SK-N-SH (cell line): ENCODE results near the gene C1RL. TPM values are rescaled to one million over a fixed set of nuclear protein-coding genes. Genes with fewer than 3 reads are reported as not detected.

Experiments
- CTCF ChIA-PET: fragments of 300-600, 350-600 bp; formaldehyde crosslinking; extraction: SDS; loops from one replicate; lab custom pipeline; 2021; lab: Yijun Ruan, JAX
- POLR2A ChIA-PET: fragments of 350-600 bp; sonication (Branson Sonifier 250); formaldehyde crosslinking; extraction: SDS; loops from one replicate; lab custom pipeline; 2020; ENCODE audit warnings: antibody characterized with exemption, inconsistent platforms; lab: Yijun Ruan, JAX
- DNase-seq: peaks from one replicate; pipeline ENCODE4 v3.0.0; 2012
- H2AFZ ChIP-seq: fragments of 200-600 bp; sonication (generic); 2 replicates; pipeline ENCODE4 v1.8.1; 2016; ENCODE audit warnings: antibody characterized with exemption, mild to moderate bottlenecking, low read depth
- H3F3A ChIP-seq: fragments of 200-600 bp; sonication (generic); replicated peaks from 2 replicates; pipeline ENCODE3; 2016; ENCODE audit warnings: antibody characterized with exemption, mild to moderate bottlenecking; ENCODE audit not compliant: insufficient read depth
- H3K27ac ChIP-seq, 2 experiments: fragments of 200-500 bp in 1 of 2; fragments of 200-600 bp in 1 of 2; sonication (Bioruptor generic) in 1 of 2; sonication (generic), shearing (Covaris generic) in 1 of 2; 2 replicates each; pipeline versions ENCODE4 v1.5.1 to v1.6.1; 2014 to 2016; ENCODE audit warnings: low read depth in 2 of 2, inconsistent platforms in 1 of 2, low read length in 1 of 2, mild to moderate bottlenecking in 1 of 2, mixed read lengths in 1 of 2
- H3K27me3 ChIP-seq: fragments of 200-600 bp; sonication (generic), shearing (Covaris generic); 2 replicates; pipeline ENCODE4 v1.6.1; 2016; ENCODE audit warnings: mixed run types; ENCODE audit not compliant: insufficient read depth
- H3K36me3 ChIP-seq, 2 experiments: fragments of 200-500 bp in 1 of 2; fragments of 200-600 bp in 1 of 2; sonication (Bioruptor generic) in 1 of 2; sonication (generic) in 1 of 2; replicated peaks in 1 of 2; 2 replicates each; pipeline versions ENCODE3 to v1.5.1; 2014 to 2016; ENCODE audit warnings: low read length in 1 of 2, mild to moderate bottlenecking in 1 of 2; ENCODE audit not compliant: insufficient read depth in 2 of 2, control insufficient read depth in 1 of 2
- H3K4me1 ChIP-seq, 2 experiments: fragments of 200-500 bp in 1 of 2; fragments of 200-600 bp in 1 of 2; sonication (Bioruptor generic) in 1 of 2; sonication (generic), shearing (Covaris generic) in 1 of 2; 2 replicates each; pipeline versions ENCODE4 v1.5.1 to v1.6.1; 2014 to 2016; ENCODE audit warnings: low read depth in 1 of 2, low read length in 1 of 2, mixed run types in 1 of 2; ENCODE audit not compliant: insufficient read depth in 2 of 2, control insufficient read depth in 1 of 2
- H3K4me2 ChIP-seq: fragments of 200-600 bp; sonication (generic), shearing (Covaris generic); 2 replicates; pipeline ENCODE4 v1.6.1; 2017; ENCODE audit warnings: mixed run types
- H3K4me3 ChIP-seq, 2 experiments: fragments of 200-500 bp in 1 of 2; fragments of 200-600 bp in 1 of 2; sonication (Bioruptor generic) in 1 of 2; sonication (generic), shearing (Covaris generic) in 1 of 2; 2 replicates each; pipeline versions ENCODE4 v1.5.1 to v1.8.1; 2014 to 2016; ENCODE audit warnings: low read depth in 2 of 2, inconsistent platforms in 1 of 2, low read length in 1 of 2, mild to moderate bottlenecking in 1 of 2, mixed read lengths in 1 of 2, moderate library complexity in 1 of 2
- H3K79me2 ChIP-seq: fragments of 200-600 bp; sonication (generic); 2 replicates; pipeline ENCODE4 v1.8.1; 2017; ENCODE audit warnings: mild to moderate bottlenecking; ENCODE audit not compliant: insufficient read depth
- H3K9ac ChIP-seq: fragments of 200-600 bp; sonication (generic); 2 replicates; pipeline ENCODE4 v1.6.1; 2017; ENCODE audit warnings: mixed run types
- H3K9me2 ChIP-seq: fragments of 200-600 bp; sonication (generic); 2 replicates; pipeline ENCODE4 v1.6.1; 2017; ENCODE audit warnings: mixed run types
- H3K9me3 ChIP-seq: fragments of 200-600 bp; sonication (generic); 2 replicates; pipeline ENCODE4 v1.6.1; 2017; ENCODE audit warnings: mixed run types, mild to moderate bottlenecking, moderate library complexity
- H4K20me1 ChIP-seq: fragments of 200-600 bp; sonication (generic); 2 replicates; pipeline ENCODE4 v1.6.1; 2017; ENCODE audit warnings: mild to moderate bottlenecking, mixed run types; ENCODE audit not compliant: insufficient read depth
- EZH2phosphoT487 ChIP-seq: fragments of 200-600 bp; sonication (generic); IDR thresholded peaks from 2 replicates; pipeline ENCODE4 v1.6.1; 2017; ENCODE audit warnings: low read depth, mixed run types, mild to moderate bottlenecking, antibody characterized with exemption, moderate library complexity, borderline replicate concordance
- GATA2 ChIP-seq: sonication (generic); formaldehyde crosslinking; IDR thresholded peaks from 2 replicates; pipeline ENCODE4 v1.5.0; 2020; ENCODE audit warnings: mild to moderate bottlenecking, missing genetic modification reagents
- MEF2A ChIP-seq: IDR thresholded peaks from 2 replicates; pipeline ENCODE4 v1.4.0; 2012; ENCODE audit warnings: low read depth, borderline replicate concordance
- RCOR1 ChIP-seq: fragments of 150-350 bp; IDR thresholded peaks from 2 replicates; pipeline ENCODE4 v1.6.1; 2017; ENCODE audit warnings: antibody characterized with exemption, low read length
- TCF12 ChIP-seq: IDR thresholded peaks from 2 replicates; pipeline ENCODE4 v1.4.0; 2012
- TEAD4 ChIP-seq: IDR thresholded peaks from 2 replicates; pipeline ENCODE4 v1.4.0; 2012; ENCODE audit warnings: mild to moderate bottlenecking, borderline replicate concordance; ENCODE audit not compliant: insufficient read depth
- WGBS: methylation state at CpG from one replicate; pipeline ENCODE4 v1.1.6; 2017; ENCODE audit warnings: low lambda C conversion rate; 5-methylcytosine and 5-hydroxymethylcytosine counted together
- polyA plus RNA-seq, 3 experiments: library from polyadenylated mRNA; depleted of rRNA; stranded (reverse); fragments of >200 nt; gene quantifications; 2 replicates each; pipeline ENCODE4 v1.2.3, GENCODE V29; 2012
- TF ChIP-seq, protein P1 (sequence below): fragments of 150-350 bp; IDR thresholded peaks from 2 replicates; pipeline ENCODE4 v1.6.1; 2016; ENCODE audit warnings: mild to moderate bottlenecking, low read depth, low read length
- TF ChIP-seq, protein P2 (sequence below): IDR thresholded peaks from 2 replicates; pipeline ENCODE4 v1.4.0; 2012; ENCODE audit warnings: low read depth
- TF ChIP-seq, protein P3 (sequence below): IDR thresholded peaks from 2 replicates; pipeline ENCODE4 v1.6.1; 2012; ENCODE audit warnings: mild to moderate bottlenecking, low read depth, low read length, moderate library complexity

Gene C1RL
- polyA plus RNA-seq, 1 of the 3 experiments (the other 2 are of a cell fraction): 8.3 TPM

DNA sequence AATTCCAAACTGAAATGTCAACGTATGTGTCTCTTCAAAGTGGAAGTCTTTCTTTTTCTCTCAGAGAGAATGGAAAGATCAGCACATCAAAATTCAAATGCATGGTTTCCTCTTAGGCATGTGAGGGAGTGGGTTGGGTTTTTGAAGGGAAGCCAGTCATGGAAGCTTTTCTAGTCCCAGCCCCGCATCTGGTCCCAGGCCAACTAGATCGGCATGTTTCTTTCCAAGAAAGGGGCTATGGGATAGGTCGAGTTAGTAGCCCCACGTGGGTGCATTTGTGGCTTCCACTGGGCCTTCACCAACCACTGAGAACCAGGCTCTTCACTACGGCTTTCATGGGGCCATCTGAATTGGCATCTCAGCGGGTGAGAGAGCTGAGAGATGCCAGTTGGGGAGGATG, 41.9 kb downstream of the C1RL start (continued):
- TF ChIP-seq, protein P1, sequence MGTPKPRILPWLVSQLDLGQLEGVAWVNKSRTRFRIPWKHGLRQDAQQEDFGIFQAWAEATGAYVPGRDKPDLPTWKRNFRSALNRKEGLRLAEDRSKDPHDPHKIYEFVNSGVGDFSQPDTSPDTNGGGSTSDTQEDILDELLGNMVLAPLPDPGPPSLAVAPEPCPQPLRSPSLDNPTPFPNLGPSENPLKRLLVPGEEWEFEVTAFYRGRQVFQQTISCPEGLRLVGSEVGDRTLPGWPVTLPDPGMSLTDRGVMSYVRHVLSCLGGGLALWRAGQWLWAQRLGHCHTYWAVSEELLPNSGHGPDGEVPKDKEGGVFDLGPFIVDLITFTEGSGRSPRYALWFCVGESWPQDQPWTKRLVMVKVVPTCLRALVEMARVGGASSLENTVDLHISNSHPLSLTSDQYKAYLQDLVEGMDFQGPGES: no peak
- TF ChIP-seq, protein P2, sequence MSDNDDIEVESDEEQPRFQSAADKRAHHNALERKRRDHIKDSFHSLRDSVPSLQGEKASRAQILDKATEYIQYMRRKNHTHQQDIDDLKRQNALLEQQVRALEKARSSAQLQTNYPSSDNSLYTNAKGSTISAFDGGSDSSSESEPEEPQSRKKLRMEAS: no peak

DNA sequence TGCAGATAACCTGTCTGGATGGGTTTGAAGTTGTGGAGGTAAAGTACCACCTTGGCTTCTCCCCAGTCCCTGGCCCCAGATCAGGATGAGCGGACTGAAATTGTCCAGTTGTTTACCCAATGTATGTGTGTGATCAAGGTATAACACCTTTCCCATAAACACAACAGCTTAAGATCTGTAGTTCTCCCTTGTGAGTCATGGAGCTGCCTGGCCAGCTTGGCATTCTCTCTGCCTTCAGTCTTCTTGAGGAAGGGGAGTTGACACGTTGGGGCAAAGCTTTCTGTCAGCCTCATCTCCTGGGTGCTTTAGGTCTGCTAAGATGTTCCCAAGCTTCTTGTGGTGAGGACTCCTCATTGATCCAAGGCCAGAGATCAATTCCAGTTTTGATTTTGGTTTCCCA, 42.4 kb downstream of the C1RL start:
- no peak for DNase-seq
- TF ChIP-seq EZH2phosphoT487: no peak
- Histone ChIP-seq H3K27ac (no peak overlapping the region), H3K79me2 (no peaks in the 10 kb centered on the region), H4K20me1 (no peaks in the 10 kb centered on the region), H3K4me3 (no peak overlapping the region), H3K36me3 (no peaks in the 10 kb centered on the region), H2AFZ (no peak overlapping the region), H3K27me3 (peaks cover 3% of the 10 kb centered on the region; the same call in 1 of the 2 replicates), H3F3A (no peaks in the 10 kb centered on the region), H3K9me2 (no peaks in the 10 kb centered on the region), H3K4me2 (no peak overlapping the region), H3K4me1 (no peaks in the 10 kb centered on the region; a peak in 1 of 4 replicates), H3K9ac (no peak overlapping the region), H3K9me3 (no peaks in the 10 kb centered on the region)
- ChIA-PET CTCF (interaction anchor here (1.4 kb wide), 1 partner anchor 25 kb away, joined by 4 read pairs; no protein-coding TSS in a partner anchor), POLR2A (no interaction called here)
- 56% methylated on average over 2 of the region's 2 CpGs for WGBS

DNA sequence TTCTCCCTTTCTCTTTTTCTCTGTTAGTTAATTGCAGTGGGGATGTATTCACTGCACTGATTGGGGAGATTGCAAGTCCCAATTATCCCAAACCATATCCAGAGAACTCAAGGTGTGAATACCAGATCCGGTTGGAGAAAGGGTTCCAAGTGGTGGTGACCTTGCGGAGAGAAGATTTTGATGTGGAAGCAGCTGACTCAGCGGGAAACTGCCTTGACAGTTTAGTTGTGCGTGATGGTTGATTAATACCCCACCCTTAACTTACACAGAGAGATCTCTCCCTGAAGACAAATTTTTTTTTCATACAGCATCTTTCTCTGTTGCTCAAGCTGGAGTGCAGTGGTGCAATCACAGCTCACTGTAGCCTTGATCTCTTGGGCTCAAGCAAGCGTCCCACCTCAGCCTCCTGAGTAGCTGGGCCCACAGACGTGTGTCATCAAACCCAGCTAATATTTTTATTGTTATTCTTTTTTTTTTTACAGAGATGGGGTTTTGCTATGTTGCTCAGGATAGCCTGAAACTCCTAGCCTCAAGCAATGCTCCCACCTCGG, 43.9 kb downstream of the C1RL start:
- CTCF ChIA-PET: interaction anchor here (1.0 to 1.4 kb wide), 2 partner anchors 26 to 77 kb away, joined by 3 to 4 read pairs; no protein-coding TSS in a partner anchor
- no peaks in the 10 kb centered on the region for H4K20me1 ChIP-seq
- no peaks in the 10 kb centered on the region for H3K9me3 ChIP-seq

More for the DNA sequence above, 43.9 kb downstream of the C1RL start:
- H3F3A ChIP-seq: no peaks in the 10 kb centered on the region
- no peak overlapping the region for H3K9ac ChIP-seq
- WGBS: 58% methylated on average over 7 of the region's 7 CpGs
- no peak overlapping the region for H3K4me2 ChIP-seq
- no peaks in the 10 kb centered on the region; a peak in 1 of 4 replicates for H3K4me1 ChIP-seq
- H3K79me2 ChIP-seq: no peaks in the 10 kb centered on the region
- H3K9me2 ChIP-seq: no peaks in the 10 kb centered on the region
- DNase-seq: no peak
- H3K27me3 ChIP-seq: no peaks in the 10 kb centered on the region; the same call in 1 of the 2 replicates
- no peak overlapping the region for H2AFZ ChIP-seq
- H3K27ac ChIP-seq: no peak overlapping the region
- no peak overlapping the region for H3K4me3 ChIP-seq
- H3K36me3 ChIP-seq: no peaks in the 10 kb centered on the region
- POLR2A ChIA-PET: no interaction called here
- TF ChIP-seq MEF2A (no peak), TEAD4 (no peak), RCOR1 (no peak), TCF12 (no peak), GATA2 (no peak)
- TF ChIP-seq, protein P2: no peak
- TF ChIP-seq, protein P3, sequence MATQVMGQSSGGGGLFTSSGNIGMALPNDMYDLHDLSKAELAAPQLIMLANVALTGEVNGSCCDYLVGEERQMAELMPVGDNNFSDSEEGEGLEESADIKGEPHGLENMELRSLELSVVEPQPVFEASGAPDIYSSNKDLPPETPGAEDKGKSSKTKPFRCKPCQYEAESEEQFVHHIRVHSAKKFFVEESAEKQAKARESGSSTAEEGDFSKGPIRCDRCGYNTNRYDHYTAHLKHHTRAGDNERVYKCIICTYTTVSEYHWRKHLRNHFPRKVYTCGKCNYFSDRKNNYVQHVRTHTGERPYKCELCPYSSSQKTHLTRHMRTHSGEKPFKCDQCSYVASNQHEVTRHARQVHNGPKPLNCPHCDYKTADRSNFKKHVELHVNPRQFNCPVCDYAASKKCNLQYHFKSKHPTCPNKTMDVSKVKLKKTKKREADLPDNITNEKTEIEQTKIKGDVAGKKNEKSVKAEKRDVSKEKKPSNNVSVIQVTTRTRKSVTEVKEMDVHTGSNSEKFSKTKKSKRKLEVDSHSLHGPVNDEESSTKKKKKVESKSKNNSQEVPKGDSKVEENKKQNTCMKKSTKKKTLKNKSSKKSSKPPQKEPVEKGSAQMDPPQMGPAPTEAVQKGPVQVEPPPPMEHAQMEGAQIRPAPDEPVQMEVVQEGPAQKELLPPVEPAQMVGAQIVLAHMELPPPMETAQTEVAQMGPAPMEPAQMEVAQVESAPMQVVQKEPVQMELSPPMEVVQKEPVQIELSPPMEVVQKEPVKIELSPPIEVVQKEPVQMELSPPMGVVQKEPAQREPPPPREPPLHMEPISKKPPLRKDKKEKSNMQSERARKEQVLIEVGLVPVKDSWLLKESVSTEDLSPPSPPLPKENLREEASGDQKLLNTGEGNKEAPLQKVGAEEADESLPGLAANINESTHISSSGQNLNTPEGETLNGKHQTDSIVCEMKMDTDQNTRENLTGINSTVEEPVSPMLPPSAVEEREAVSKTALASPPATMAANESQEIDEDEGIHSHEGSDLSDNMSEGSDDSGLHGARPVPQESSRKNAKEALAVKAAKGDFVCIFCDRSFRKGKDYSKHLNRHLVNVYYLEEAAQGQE: no peak
